KOPT-K1 (cell line): Measurements from ENCODE around the gene COA7.

Experiments used
- H3K27ac ChIP-seq: fragments of 200-600 bp; sonication (generic); 2 replicates; pipeline ENCODE4 v1.5.1; 2016; ENCODE audit warnings: antibody characterized with exemption, mild to moderate bottlenecking, low read depth, low read length; ENCODE audit not compliant: poor library complexity, severe bottlenecking
- H3K36me3 ChIP-seq: fragments of 200-600 bp; sonication (generic); 2 replicates; pipeline ENCODE4 v1.5.1; 2017; ENCODE audit warnings: antibody characterized with exemption, mild to moderate bottlenecking, low read length, moderate library complexity; ENCODE audit not compliant: insufficient read depth
- H3K9me3 ChIP-seq: fragments of 200-600 bp; sonication (generic); 2 replicates; pipeline ENCODE4 v1.5.1; 2017; ENCODE audit warnings: antibody characterized with exemption, low read length, mild to moderate bottlenecking; ENCODE audit not compliant: insufficient read depth, poor library complexity, severe bottlenecking

COA7 gene

DNA sequence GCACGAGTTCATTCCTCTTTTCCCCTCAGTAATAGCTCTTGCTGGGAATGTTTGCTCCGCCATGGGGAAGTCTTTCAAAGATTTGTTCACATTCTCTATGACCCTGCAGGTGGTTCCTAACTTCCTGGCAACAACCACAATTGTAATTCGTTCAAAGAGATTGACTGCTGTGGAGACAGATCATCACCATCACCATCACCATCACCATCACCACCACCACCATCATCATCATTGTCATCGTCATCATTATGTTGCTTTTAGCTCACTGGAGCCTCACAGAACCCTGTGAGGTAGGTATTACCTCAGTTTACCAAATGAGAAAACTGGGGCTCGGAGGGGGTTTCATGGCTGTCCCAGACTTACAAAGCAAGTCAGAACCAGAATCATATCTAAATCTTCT is 30.9 kb downstream of the COA7 start:
- H3K9me3 ChIP-seq: no peaks in the 10 kb centered on the region
- no peaks in the 10 kb centered on the region for H3K36me3 ChIP-seq
- H3K27ac ChIP-seq: no peak overlapping the region

DNA sequence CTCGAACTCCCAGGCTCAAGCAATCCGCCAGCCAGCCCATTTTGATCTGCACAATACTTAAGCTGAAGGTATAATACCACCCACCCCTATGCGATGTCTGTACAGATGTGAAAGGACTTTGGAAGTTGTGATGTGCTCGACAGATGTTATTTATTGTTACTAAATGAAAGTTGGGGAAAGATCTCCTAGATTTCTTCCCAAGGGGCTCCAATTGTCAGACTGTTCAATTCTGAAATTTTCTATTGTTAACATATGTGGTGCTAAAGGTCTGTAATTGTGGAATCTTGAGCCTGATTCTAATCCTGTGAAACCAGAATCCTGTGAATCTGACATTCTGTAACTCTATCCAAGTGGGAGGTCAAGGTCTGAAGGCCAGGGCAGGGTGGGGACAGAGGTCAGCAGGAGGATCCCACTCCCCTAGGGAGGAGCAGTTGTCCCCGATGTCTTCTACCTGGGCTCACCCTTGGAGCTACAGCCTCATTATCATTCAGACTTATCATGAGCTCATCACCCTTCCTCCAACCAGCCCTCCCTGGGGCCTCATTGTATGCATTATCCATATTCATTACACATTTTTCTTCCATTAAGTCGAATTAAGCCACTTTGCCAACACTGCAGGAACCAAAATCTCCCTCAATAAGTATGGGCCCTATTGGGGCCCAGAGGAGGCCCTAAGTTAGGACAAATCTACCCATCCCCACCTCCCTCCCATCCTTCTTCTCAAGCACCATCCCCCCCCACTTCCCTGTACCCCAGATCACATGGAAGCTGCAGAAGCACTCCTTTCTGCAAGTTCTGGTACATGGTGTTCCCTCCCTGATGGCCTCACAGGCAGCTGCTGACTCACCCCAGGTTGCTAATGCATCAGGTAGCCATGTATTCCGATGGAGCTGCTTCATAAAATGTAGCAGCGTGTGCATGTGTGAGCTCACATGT is 32.9 kb downstream of the COA7 start:
- Histone ChIP-seq H3K36me3 (no peaks in the 10 kb centered on the region), H3K9me3 (no peaks in the 10 kb centered on the region), H3K27ac (no peak overlapping the region)

DNA sequence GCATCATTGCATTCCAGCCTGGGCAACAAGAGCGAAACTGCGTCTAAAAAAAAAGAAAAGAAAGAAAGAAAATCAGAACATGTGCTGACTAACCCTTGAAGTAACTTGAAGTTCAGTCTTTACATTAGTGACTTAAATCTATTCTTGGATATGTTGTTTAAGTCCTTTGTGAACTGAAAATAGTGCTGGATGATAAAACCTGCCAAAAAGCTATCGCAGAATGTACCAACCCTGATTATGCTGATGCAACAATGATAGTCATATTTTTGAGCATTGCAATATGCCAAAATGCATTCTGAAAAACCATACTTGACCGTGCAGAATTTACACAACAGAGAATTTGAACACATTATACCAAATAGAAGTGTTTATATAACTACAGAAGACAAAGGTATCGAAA is 34.4 kb downstream of the COA7 start:
- no peak overlapping the region for H3K27ac ChIP-seq
- no peaks in the 10 kb centered on the region for H3K36me3 ChIP-seq
- no peaks in the 10 kb centered on the region for H3K9me3 ChIP-seq

- H3K9me3 ChIP-seq: no peaks in the 10 kb centered on the region
- no peak overlapping the region for H3K27ac ChIP-seq
Observed at GRCh38 chr1:52662645-52663313, 35.4 kb downstream of the COA7 start.

DNA sequence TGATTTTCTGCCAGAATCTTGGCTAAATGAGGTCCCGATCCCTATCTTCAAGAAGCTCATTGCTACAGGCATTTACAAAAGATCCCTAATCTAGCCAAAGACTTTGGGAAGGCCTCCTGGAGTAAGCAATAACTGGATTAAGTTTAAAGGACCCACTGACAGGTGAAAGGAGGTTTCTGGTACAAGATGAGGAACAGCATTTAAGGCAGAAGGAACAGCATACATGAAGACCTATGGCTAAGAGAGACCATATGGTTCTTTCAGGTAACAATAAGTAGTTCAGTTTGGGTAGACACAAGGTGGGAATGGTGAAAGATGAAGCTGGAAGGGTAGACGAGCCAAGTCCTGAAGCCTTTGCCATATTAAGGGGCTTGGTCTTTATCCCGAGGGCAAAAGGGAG is 37.3 kb downstream of the COA7 start:
- Histone ChIP-seq H3K36me3 (no peaks in the 10 kb centered on the region), H3K27ac (no peak overlapping the region), H3K9me3 (no peaks in the 10 kb centered on the region)

More at GRCh38 chr1:52662645-52663313, 35.4 kb downstream of the COA7 start:
- no peaks in the 10 kb centered on the region for H3K36me3 ChIP-seq

GRCh38 chr1:52659851-52660596 is 38.1 kb downstream of the COA7 start:
- Histone ChIP-seq H3K27ac (no peak overlapping the region), H3K9me3 (no peaks in the 10 kb centered on the region), H3K36me3 (no peaks in the 10 kb centered on the region)

GRCh38 chr1:52659356-52659755 is 38.8 kb downstream of the COA7 start:
- no peak overlapping the region for H3K27ac ChIP-seq
- H3K36me3 ChIP-seq: no peaks in the 10 kb centered on the region
- H3K9me3 ChIP-seq: no peaks in the 10 kb centered on the region

DNA sequence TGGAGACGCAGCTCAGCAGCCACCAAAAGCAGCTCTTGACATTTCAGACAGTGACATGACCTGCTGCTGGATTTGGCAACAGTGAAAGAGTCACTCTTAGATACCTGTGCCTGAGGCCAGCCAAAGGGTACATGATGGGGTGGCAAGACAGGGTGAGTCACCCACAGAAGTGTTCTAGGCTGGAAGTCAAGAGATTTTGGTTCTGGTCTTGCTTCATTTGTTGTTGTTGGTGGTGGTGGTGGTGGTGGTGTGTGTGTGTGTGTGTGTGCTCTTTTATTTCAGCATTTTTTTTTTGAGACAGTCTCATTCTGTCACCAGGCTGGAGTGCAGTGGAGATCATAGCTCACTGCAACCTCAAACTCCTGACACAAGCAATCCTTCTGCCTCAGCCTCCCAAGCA is 39.4 kb downstream of the COA7 start:
- Histone ChIP-seq H3K9me3 (no peaks in the 10 kb centered on the region), H3K36me3 (no peaks in the 10 kb centered on the region), H3K27ac (no peak overlapping the region)

- no peaks in the 10 kb centered on the region for H3K36me3 ChIP-seq
- H3K9me3 ChIP-seq: no peaks in the 10 kb centered on the region
- H3K27ac ChIP-seq: no peak overlapping the region
Observed at GRCh38 chr1:52657702-52658101, 40.4 kb downstream of the COA7 start.

DNA sequence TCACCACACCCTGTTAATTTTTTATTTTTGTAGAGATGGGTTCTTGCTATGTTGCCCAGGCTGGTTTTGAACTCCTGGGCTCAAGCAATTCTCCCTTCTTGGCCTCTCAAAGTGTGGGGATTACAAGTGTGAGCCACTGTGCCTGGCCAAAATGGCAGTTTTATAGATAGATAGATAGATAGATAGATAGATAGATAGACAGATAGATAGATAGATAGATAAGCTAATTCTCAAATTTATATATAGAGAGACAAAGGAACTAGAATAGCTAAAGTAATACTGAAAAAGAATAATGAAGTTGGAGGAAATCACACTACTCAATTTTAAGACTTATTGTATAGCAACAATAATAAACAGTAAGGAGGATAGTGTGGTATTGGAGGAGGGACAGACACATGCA is 44.1 kb downstream of the COA7 start:
- H3K9me3 ChIP-seq: no peaks in the 10 kb centered on the region
- no peaks in the 10 kb centered on the region for H3K36me3 ChIP-seq
- H3K27ac ChIP-seq: no peak overlapping the region

DNA sequence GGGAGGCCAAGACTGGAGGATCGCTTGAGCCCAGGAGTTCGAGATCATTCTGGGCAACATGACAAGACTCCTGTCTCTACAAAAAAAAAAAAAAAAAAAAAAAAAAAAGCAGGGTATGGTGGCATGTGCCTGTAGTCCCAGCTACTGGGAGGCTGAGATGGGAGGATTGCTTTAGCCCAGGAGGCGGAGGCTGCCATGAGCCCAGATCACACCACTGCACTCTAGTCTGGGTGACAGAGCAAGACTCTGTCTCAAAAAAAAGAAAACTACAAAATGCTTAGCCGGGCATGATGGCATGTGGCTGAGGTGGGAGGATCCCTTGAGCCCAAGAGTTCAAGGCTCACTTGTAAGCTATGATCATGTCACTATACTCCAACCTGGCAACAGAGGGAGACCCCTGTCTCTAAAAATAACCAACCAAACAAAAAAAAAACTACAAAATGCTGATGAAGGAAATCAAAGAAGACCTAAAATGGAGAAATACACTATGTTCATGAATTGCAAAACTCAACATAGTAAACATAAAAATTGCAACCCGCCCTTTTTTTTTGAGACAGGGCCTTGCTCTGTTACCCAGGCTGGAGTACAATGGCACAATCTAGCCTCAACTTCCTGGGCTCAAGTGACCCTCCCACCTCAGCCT is 44.8 kb downstream of the COA7 start:
- Histone ChIP-seq H3K27ac (no peak overlapping the region), H3K36me3 (no peaks in the 10 kb centered on the region), H3K9me3 (no peaks in the 10 kb centered on the region)

GRCh38 chr1:52651904-52652303 is 46.2 kb downstream of the COA7 start:
- Histone ChIP-seq H3K27ac (no peak overlapping the region), H3K36me3 (no peaks in the 10 kb centered on the region), H3K9me3 (no peaks in the 10 kb centered on the region)

DNA sequence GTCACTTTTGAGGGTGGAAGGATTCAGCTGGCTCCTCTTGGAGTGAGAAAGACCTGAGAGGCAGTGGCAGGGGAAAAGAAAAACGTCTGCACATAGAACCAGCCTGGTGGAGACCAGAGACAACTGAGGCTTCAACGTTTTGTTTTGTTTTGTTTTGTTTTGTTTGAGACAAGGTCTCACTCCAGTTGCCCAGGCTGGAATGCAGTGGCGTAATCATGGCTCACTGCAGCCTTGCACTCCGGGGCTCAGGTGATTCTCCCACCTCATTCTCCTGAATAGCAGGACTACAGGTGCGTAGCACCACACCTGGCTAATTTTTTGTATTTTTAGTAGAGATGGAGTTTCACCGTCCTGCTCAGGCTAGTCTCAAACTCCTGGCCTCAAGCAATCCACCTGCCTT is 52.9 kb downstream of the COA7 start:
- Histone ChIP-seq H3K9me3 (no peaks in the 10 kb centered on the region), H3K27ac (no peak overlapping the region), H3K36me3 (no peaks in the 10 kb centered on the region)

DNA sequence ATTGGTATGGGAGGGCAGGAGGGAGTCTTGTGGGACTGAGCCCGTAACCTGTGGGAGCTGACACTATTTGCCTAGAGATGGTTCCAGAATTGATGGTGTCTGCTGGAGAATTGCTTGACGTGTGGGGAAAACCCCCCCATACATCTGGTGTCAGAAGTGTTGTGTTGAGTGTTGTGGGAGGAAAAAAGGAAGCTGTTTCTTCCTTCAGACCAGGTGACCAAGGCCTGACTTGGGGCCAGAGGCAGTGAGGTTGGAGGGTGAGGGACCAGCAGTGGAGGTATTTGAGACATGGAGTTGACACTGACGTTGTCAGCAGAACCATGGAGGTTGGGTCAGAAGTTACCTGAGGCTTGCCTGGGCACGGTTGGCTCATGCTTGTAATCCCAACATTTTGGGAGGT is 56.8 kb downstream of the COA7 start:
- H3K27ac ChIP-seq: no peak overlapping the region
- no peaks in the 10 kb centered on the region for H3K36me3 ChIP-seq
- H3K9me3 ChIP-seq: no peaks in the 10 kb centered on the region

GRCh38 chr1:52640697-52641096 is 57.5 kb downstream of the COA7 start:
- no peak overlapping the region for H3K27ac ChIP-seq

More at GRCh38 chr1:52640697-52641096, 57.5 kb downstream of the COA7 start:
- H3K36me3 ChIP-seq: no peaks in the 10 kb centered on the region
- H3K9me3 ChIP-seq: no peaks in the 10 kb centered on the region
